Liver (tissue), 9 donors: ENCODE results near the gene KIR2DL1. TPM values are rescaled to one million over a fixed set of nuclear protein-coding genes. Genes with fewer than 3 reads are reported as not detected.
"Not testable (repeated sequence)": the region's sequence is repeated elsewhere in the genome, so short reads cannot be mapped to it uniquely, and the experiment has no call there.

Experiments used
- DNase-seq: peaks from one replicate; pipeline ENCODE4 v3.0.0-alpha.2; 2017; ENCODE audit warnings: low spot score
- H3K27ac ChIP-seq, 2 donors: one replicate each; pipeline ENCODE4 v1.7.0; 2013; ENCODE audit warnings: inconsistent platforms in 2 of 2, low read length in 2 of 2, control low read depth in 1 of 2, low read depth in 1 of 2, mild to moderate bottlenecking in 1 of 2
- H3K27me3 ChIP-seq, 4 donors: one replicate each; pipeline versions ENCODE4 v1.6.1 to v1.7.0; 2013; ENCODE audit warnings: low read length in 3 of 4, inconsistent platforms in 1 of 4, mild to moderate bottlenecking in 1 of 4, moderate library complexity in 1 of 4; ENCODE audit not compliant: control insufficient read depth in 4 of 4, insufficient read depth in 4 of 4
- H3K36me3 ChIP-seq, 4 donors: one replicate each; pipeline versions ENCODE4 v1.6.1 to v1.7.0; 2013; ENCODE audit warnings: low read length in 3 of 4, mild to moderate bottlenecking in 3 of 4, low read depth in 1 of 4, moderate library complexity in 1 of 4; ENCODE audit not compliant: control insufficient read depth in 4 of 4, insufficient read depth in 3 of 4
- H3K4me1 ChIP-seq, 4 donors: one replicate each; pipeline versions ENCODE4 v1.6.1 to v1.7.0; 2013; ENCODE audit warnings: low read length in 3 of 4, mild to moderate bottlenecking in 3 of 4, moderate library complexity in 1 of 4; ENCODE audit not compliant: control insufficient read depth in 4 of 4, insufficient read depth in 4 of 4
- H3K4me3 ChIP-seq, 3 donors: one replicate each; pipeline versions ENCODE4 v1.6.1 to v1.7.0; 2013; ENCODE audit warnings: low read length in 3 of 3, control low read depth in 1 of 3, low read depth in 1 of 3, mild to moderate bottlenecking in 1 of 3
- H3K9ac ChIP-seq, 2 donors: one replicate each; pipeline ENCODE4 v1.7.0; 2013; ENCODE audit warnings: low read length in 2 of 2, mild to moderate bottlenecking in 2 of 2, moderate library complexity in 2 of 2, control low read depth in 1 of 2, low read depth in 1 of 2
- H3K9me3 ChIP-seq, 4 donors: one replicate each; pipeline versions ENCODE4 v1.6.1 to v1.7.0; 2013; ENCODE audit warnings: low read length in 3 of 4; ENCODE audit not compliant: control insufficient read depth in 4 of 4
- WGBS: extraction: QIAGEN DNeasy Blood & Tissue Kit; methylation state at CpG from one replicate; pipeline ENCODE4 v1.1.7; 2013; 5-methylcytosine and 5-hydroxymethylcytosine counted together
- polyA plus RNA-seq, 2 donors: library from polyadenylated mRNA; stranded (reverse) in 1 of 2; unstranded in 1 of 2; fragments of 200-250 nt in 1 of 2; fragments of >200 nt in 1 of 2; fragmentation: Nextera tagmentation in 1 of 2; extraction: Ambion mirVana in 1 of 2; gene quantifications; one replicate each; pipeline versions ENCODE4 v1.2.1 to v1.2.3, GENCODE V29; 2013 to 2015
- total RNA-seq, 2 donors: library from RNA; depleted of rRNA; stranded (reverse); fragments of >200 nt; gene quantifications; one replicate each; pipeline ENCODE4 v1.2.3, GENCODE V29; 2014
- donor health status: healthy.
- donor health status: healthy.
- donor health status: healthy.
- donor health status: healthy.
- donor health status: healthy.

The KIR2DL1 gene
- total and polyA plus RNA-seq, 4 donors = 0.05 to 0.17 TPM; not detected in 2

DNA sequence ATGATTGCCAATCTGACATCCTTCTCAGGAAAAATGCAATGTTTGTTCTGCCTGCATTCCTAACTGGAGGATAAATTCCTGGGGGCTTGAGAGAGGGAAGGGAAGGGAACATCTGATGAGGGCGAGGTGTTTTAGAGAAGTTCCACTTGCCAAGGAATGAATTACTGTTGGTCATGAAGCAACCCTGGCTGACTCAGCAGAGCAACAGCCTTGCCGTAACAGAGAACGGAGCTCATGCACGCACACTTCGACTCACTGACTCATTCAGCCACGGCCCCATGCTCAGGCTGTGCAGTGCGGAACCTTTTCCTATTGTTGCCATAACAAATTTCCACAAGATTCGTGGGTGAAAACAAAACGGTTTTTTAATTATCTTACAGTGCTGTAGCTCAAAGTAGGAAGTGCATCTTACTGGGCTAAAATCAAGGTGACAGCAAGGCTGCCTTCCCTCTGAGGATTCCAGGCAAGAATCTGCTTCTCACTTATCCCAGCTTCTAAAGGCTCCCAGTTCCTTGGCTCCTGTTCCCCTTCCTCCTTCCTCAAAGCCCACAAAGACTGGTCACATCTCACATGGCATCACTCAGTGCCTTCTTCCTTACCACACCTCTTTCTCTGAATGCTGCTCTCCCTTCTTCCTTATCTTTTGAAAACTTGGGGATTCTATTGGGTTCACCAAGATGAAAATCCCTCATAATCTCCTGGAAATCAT lies 21.8 kb upstream of the KIR2DL1 start:
- not testable (repeated sequence) for H3K4me1 ChIP-seq, H3K9me3 ChIP-seq, H3K4me3 ChIP-seq, DNase-seq, H3K27ac ChIP-seq, H3K36me3 ChIP-seq, H3K27me3 ChIP-seq, H3K9ac ChIP-seq
- WGBS = 59% methylated on average over 9 of the region's 9 CpGs

DNA sequence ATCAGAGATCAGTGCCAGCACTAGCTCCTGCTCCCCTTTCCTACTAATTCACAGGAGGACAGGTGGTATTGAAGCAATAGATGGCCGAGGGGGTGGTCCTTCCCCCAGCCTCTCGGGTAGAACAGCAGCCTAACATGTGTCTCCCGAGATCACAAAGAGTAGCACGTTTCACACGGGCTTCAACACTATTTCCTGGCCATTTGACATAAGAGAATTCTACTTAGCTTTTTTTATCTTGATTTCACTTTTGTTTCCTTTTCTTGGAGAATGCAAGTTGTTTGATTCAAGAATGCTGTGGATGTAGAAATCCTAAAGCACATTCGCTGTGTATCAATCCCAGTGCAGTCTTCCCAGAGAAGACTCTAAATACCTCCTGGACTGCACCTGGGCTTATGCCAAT lies 19.3 kb upstream of the KIR2DL1 start:
- 33% methylated on average over 6 of the region's 6 CpGs for WGBS
- not testable (repeated sequence) for DNase-seq, H3K9ac ChIP-seq, H3K4me3 ChIP-seq, H3K36me3 ChIP-seq, H3K4me1 ChIP-seq, H3K9me3 ChIP-seq, H3K27ac ChIP-seq, H3K27me3 ChIP-seq

DNA sequence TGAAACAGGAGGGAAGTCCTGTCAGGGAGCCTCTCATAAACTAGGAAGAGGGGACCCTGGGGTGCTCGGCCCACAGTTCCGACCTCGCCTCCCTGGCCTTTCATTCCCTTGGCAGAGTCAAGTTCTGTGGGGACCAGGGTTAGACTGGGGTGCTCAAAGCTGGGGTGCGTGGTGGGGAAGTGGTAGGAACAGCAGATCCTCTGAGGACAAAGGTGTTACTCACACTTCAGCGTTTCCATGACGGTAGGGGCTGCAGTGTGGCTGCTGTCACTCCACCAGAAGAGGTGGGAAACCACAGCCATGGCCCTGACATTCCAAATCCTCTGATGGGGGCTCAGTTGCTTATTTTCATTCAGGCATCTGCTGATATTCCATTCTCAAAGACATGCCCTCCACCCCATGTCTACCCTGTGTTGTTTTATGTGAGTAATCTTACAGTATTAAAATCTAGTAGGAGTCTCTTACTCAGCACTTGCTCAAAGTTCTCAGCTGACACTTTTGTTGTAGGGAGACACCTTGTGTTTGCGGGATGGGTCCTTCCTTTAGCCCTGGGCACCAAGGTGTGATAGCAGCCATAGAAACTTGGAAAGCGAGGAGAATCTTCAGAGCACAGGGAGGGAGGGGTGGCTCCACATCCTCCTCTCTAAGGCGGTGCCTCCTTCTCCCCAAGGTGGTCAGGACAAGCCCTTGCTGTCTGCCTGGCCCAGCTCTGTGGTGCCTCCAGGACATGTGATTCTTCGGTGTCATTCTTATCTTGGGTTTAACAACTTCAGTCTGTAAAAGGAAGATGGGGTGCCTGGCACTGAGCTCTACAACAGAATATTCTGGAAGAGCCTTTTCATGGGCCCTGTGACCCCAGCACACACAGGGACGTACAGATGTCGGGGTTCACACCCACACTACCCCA lies 13.1 kb upstream of the KIR2DL1 start:
- H3K9me3 ChIP-seq, H3K4me3 ChIP-seq, H3K4me1 ChIP-seq, H3K36me3 ChIP-seq, H3K27me3 ChIP-seq, H3K27ac ChIP-seq, H3K9ac ChIP-seq, DNase-seq: not testable (repeated sequence)
- 72% methylated on average over 11 of the region's 12 CpGs for WGBS

DNA sequence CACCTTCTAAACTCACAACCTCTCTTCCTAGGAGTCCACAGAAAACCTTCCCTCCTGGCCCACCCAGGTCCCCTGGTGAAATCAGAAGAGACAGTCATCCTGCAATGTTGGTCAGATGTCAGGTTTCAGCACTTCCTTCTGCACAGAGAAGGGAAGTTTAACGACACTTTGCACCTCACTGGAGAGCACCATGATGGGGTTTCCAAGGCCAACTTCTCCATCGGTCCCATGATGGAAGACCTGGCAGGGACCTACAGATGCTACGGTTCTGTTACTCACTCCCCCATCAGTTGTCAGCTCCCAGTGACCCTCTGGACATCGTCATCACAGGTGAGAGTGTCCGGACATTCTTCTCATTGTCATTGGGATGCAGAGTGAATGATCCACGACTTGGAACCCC lies 11.0 kb upstream of the KIR2DL1 start:
- H3K9ac ChIP-seq, H3K4me3 ChIP-seq, DNase-seq, H3K9me3 ChIP-seq, H3K36me3 ChIP-seq, H3K27ac ChIP-seq, H3K4me1 ChIP-seq, H3K27me3 ChIP-seq: not testable (repeated sequence)
- WGBS = 56% methylated on average over 6 of the region's 6 CpGs

DNA sequence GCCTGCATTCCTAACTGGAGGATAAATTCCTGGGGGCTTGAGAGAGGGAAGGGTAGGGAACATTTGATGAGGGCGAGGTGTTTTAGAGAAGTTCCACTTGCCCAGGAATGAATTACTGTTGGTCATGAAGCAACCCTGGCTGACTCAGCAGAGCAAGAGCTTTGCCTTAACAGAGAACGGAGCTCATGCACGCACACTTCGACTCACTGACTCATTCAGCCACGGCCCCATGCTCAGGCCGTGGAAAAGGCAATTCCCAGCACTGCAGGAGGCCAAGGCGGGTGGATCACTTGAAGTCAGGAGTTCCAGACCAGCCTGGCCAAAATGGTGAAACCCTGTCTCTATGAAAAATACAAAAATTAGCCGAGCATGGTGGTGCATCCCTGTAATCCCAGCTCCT lies 5.4 kb upstream of the KIR2DL1 start:
- H3K9me3 ChIP-seq, H3K4me1 ChIP-seq, H3K36me3 ChIP-seq, H3K27me3 ChIP-seq, DNase-seq, H3K27ac ChIP-seq, H3K9ac ChIP-seq, H3K4me3 ChIP-seq: not testable (repeated sequence)
- 57% methylated on average over 8 of the region's 8 CpGs for WGBS

DNA sequence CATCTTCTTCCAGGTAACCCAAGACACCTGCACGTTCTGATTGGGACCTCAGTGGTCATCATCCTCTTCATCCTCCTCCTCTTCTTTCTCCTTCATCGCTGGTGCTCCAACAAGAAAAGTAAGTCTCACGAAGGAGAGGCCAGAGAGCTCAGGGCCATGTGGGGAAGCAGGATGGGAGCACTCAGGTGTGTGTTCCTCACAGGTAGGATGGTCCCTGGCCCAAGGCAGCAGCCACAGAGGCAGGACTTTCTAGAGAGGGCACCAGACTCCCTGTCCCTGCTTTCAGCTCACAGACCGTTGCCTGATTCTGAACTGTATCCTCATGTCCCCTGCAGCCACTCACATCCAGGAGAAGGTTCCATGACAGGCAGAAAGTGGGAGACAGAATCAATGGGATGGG lies 3.1 kb upstream of the KIR2DL1 start:
- H3K4me1 ChIP-seq, H3K27ac ChIP-seq, DNase-seq, H3K9ac ChIP-seq, H3K27me3 ChIP-seq, H3K36me3 ChIP-seq, H3K4me3 ChIP-seq, H3K9me3 ChIP-seq: not testable (repeated sequence)
- 66% methylated on average over 4 of the region's 4 CpGs for WGBS

DNA sequence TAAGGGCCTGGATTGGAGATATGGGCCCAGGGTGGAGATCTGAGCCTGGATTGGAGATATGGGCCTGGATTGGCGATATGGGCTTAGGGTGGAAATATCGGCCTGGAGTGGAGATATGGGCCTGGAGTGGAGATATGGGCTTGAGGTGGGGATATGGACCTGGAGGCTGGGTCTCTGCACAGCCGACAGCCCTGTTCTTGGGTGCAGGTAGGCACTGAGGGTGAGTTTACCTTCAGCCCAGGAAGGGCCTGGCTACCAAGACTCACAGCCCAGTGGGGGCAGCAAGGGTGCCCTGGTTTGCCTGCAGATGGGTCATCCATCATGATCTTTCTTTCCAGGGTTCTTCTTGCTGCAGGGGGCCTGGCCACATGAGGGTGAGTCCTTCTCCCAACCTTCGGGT lies 918 bp downstream of the KIR2DL1 start:
- DNase-seq, H3K27ac ChIP-seq, H3K4me3 ChIP-seq, H3K9ac ChIP-seq, H3K36me3 ChIP-seq, H3K4me1 ChIP-seq, H3K9me3 ChIP-seq, H3K27me3 ChIP-seq: not testable (repeated sequence)
- WGBS = 84% methylated on average over 4 of the region's 4 CpGs

DNA sequence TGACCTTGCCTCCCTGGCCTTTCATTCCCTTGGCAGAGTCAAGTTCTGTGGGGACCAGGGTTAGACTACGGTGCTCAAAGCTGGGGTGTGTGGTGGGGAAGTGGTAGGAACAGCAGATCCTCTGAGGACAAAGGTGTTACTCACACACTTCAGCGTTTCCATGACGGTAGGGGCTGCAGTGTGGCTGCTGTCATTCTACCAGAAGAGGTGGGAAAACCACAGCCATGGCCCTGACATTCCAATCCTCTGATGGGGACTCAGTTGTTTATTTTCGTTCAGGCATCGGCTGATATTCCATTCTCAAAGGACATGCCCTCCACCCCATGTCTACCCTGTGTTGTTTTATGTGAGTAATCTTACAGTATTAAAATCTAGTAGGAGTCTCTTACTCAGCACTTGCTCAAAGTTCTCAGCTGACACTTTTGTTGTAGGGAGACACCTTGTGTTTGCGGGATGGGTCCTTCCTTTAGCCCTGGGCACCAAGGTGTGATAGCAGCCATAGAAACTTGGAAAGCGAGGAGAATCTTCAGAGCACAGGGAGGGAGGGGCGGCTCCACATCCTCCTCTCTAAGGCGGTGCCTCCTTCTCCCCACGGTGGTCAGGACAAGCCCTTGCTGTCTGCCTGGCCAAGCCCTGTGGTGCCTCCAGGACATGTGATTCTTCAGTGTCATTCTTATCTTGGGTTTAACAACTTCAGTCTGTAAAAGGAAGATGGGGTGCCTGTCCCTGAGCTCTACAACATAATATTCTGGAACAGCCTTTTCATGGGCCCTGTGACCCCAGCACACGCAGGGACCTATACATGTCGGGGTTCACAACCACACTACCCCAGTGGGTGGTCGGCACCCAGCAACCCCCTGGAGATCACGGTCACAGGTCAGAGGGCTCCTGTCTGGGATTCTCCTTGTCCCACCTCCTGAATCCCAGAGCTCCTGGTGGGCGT lies 1.7 kb downstream of the KIR2DL1 start:
- not testable (repeated sequence) for H3K36me3 ChIP-seq, DNase-seq, H3K9me3 ChIP-seq, H3K27me3 ChIP-seq, H3K9ac ChIP-seq, H3K27ac ChIP-seq, H3K4me3 ChIP-seq, H3K4me1 ChIP-seq
- WGBS = 71% methylated on average over 14 of the region's 15 CpGs
